Glutamatergic neuron (in vitro differentiated cells): ENCODE data around the gene LDHD. TPM values are rescaled to one million over a fixed set of nuclear protein-coding genes. Genes with fewer than 3 reads are reported as not detected.

Source experiments
- DNase-seq: peaks from one replicate; pipeline ENCODE4 v3.0.0; 2022
- H3K27ac Mint-ChIP-seq: one replicate; pipeline ENCODE4 v1.8.0; 2020; ENCODE audit warnings: mild to moderate bottlenecking, mixed read lengths, inconsistent platforms; ENCODE audit not compliant: unreplicated experiment
- H3K27me3 Mint-ChIP-seq: one replicate; pipeline ENCODE4 v1.8.0; 2020; ENCODE audit warnings: mild to moderate bottlenecking, moderate library complexity, mixed read lengths, inconsistent platforms; ENCODE audit not compliant: unreplicated experiment
- H3K36me3 Mint-ChIP-seq: one replicate; pipeline ENCODE4 v1.8.0; 2020; ENCODE audit warnings: mild to moderate bottlenecking, mixed read lengths, inconsistent platforms; ENCODE audit not compliant: unreplicated experiment
- H3K4me1 Mint-ChIP-seq: one replicate; pipeline ENCODE4 v1.8.0; 2020; ENCODE audit warnings: mild to moderate bottlenecking, low read depth, mixed read lengths, inconsistent platforms; ENCODE audit not compliant: unreplicated experiment
- H3K4me3 Mint-ChIP-seq: one replicate; pipeline ENCODE4 v1.8.0; 2020; ENCODE audit warnings: mild to moderate bottlenecking, mixed read lengths, inconsistent platforms; ENCODE audit not compliant: unreplicated experiment
- H3K9me3 Mint-ChIP-seq: one replicate; pipeline ENCODE4 v1.8.0; 2020; ENCODE audit warnings: mild to moderate bottlenecking, moderate library complexity, mixed read lengths, inconsistent platforms; ENCODE audit not compliant: unreplicated experiment
- CTCF ChIP-seq: fragments of 200-600 bp; sonication (generic); IDR thresholded peaks from one replicate; pipeline ENCODE4 v1.5.0; 2021; ENCODE audit not compliant: partially characterized antibody, unreplicated experiment
- total RNA-seq: library from RNA; stranded (reverse); fragmentation: NEBNext Ultra II Directional; extraction: Animal tissue kit (Norgen Biotek cat#: 25700); gene quantifications from one replicate; pipeline ENCODE4 v1.2.1, GENCODE V29; 2021; ENCODE audit not compliant: unreplicated experiment

LDHD gene
- total RNA-seq, 1 donor from 2014 or later = not detected

GRCh38 chr16:75099738-75100602, 16.6 kb downstream of the LDHD start:
- TF ChIP-seq CTCF = no peak
- no peak for DNase-seq
- peaks cover 9% of the 10 kb centered on the region for H3K27me3 Mint-ChIP-seq
- peaks cover 20% of the 10 kb centered on the region for H3K4me1 Mint-ChIP-seq
- peaks cover 11% of the 10 kb centered on the region for H3K9me3 Mint-ChIP-seq
- H3K4me3 Mint-ChIP-seq = peak overlapping the region; percentile 34
- H3K36me3 Mint-ChIP-seq = peaks cover 13% of the 10 kb centered on the region
- H3K27ac Mint-ChIP-seq = peak overlapping the region; percentile 59

- Mint-ChIP-seq H3K27ac (no peak overlapping the region), H3K4me3 (no peak overlapping the region), H3K36me3 (peaks cover 10% of the 10 kb centered on the region), H3K9me3 (peaks cover 11% of the 10 kb centered on the region), H3K27me3 (peaks cover 5% of the 10 kb centered on the region), H3K4me1 (peaks cover 20% of the 10 kb centered on the region)
- TF ChIP-seq CTCF = no peak
- DNase-seq = no peak
Measured at GRCh38 chr16:75099075-75099667, 17.4 kb downstream of the LDHD start.

- H3K9me3 Mint-ChIP-seq = peaks cover 11% of the 10 kb centered on the region
- H3K27ac Mint-ChIP-seq = no peak overlapping the region
- H3K36me3 Mint-ChIP-seq = peaks cover 7% of the 10 kb centered on the region
- no peak overlapping the region for H3K4me3 Mint-ChIP-seq
- DNase-seq = no peak
- H3K27me3 Mint-ChIP-seq = peaks cover 5% of the 10 kb centered on the region
- H3K4me1 Mint-ChIP-seq = peaks cover 20% of the 10 kb centered on the region
- TF ChIP-seq CTCF = no peak
Measured at GRCh38 chr16:75097941-75098901, 18.4 kb downstream of the LDHD start.

GRCh38 chr16:75097191-75097761, 19.3 kb downstream of the LDHD start:
- no peak for DNase-seq
- peaks cover 20% of the 10 kb centered on the region for H3K4me1 Mint-ChIP-seq
- H3K27me3 Mint-ChIP-seq = peaks cover 3% of the 10 kb centered on the region
- no peaks in the 10 kb centered on the region for H3K36me3 Mint-ChIP-seq
- H3K9me3 Mint-ChIP-seq = peaks cover 7% of the 10 kb centered on the region
- no peak overlapping the region for H3K4me3 Mint-ChIP-seq
- TF ChIP-seq CTCF = no peak
- no peak overlapping the region for H3K27ac Mint-ChIP-seq
